MCF 10A (cell line): ENCODE measurements around the gene RBM12. TPM values are rescaled to one million over a fixed set of nuclear protein-coding genes. Genes with fewer than 3 reads are reported as not detected.

Source experiments
- BruUV-seq: library from RNA; stranded (reverse); fragments of 400-500 nt; replicated peaks from 2 replicates; lab custom pipeline; 2021; lab: Mats Ljungman, UMichigan
- CTCF ChIA-PET: fragments of 300-600 bp; sonication (Branson Sonifier 250); formaldehyde crosslinking; extraction: SDS; loops from one replicate; lab custom pipeline; 2021; ENCODE audit warnings: antibody characterized with exemption, inconsistent platforms; lab: Yijun Ruan, JAX
- POLR2A ChIA-PET: fragments of 300-600, 350-650 bp; sonication (Branson Sonifier 250); formaldehyde crosslinking; extraction: SDS; loops from one replicate; lab custom pipeline; 2020; ENCODE audit warnings: antibody characterized with exemption, inconsistent platforms; lab: Yijun Ruan, JAX
- DNase-seq: peaks from one replicate; pipeline ENCODE4 v3.0.0-alpha.2; 2018; ENCODE audit not compliant: unreplicated experiment
- H3K27ac Mint-ChIP-seq: one replicate; pipeline ENCODE4 v1.8.0; 2022; ENCODE audit warnings: mild to moderate bottlenecking, low read depth, mixed read lengths; ENCODE audit not compliant: unreplicated experiment
- H3K27me3 Mint-ChIP-seq: one replicate; pipeline ENCODE4 v1.8.0; 2022; ENCODE audit warnings: mixed read lengths; ENCODE audit not compliant: insufficient read depth, unreplicated experiment
- H3K36me3 Mint-ChIP-seq: one replicate; pipeline ENCODE4 v1.8.0; 2022; ENCODE audit warnings: mild to moderate bottlenecking, moderate library complexity, mixed read lengths; ENCODE audit not compliant: insufficient read depth, unreplicated experiment
- H3K4me1 Mint-ChIP-seq: one replicate; pipeline ENCODE4 v1.8.0; 2022; ENCODE audit warnings: mixed read lengths; ENCODE audit not compliant: insufficient read depth, unreplicated experiment
- H3K4me3 Mint-ChIP-seq: one replicate; pipeline ENCODE4 v1.8.0; 2022; ENCODE audit warnings: mild to moderate bottlenecking, moderate library complexity, mixed read lengths; ENCODE audit not compliant: unreplicated experiment
- H3K9me3 Mint-ChIP-seq: one replicate; pipeline ENCODE4 v1.8.0; 2022; ENCODE audit warnings: mixed read lengths; ENCODE audit not compliant: unreplicated experiment
- CTCF ChIP-seq: fragments of 200-600 bp; IDR thresholded peaks from one replicate; pipeline ENCODE4 v1.8.0; 2022; ENCODE audit warnings: antibody characterized with exemption, mild to moderate bottlenecking; ENCODE audit not compliant: unreplicated experiment
- intact Hi-C: fragments of 100-400 bp; cut with micrococcal nuclease; formaldehyde crosslinking; loops from 2 replicates; pipeline ENCODE4 v1.14.1; 2022
- total RNA-seq: library from RNA; stranded (reverse); gene quantifications from 2 replicates; pipeline ENCODE4 v1.2.3, GENCODE V29; 2022

RBM12 gene
- total RNA-seq, 1 experiment from 2014 or later: 60.1 TPM

GRCh38 chr20:35603695-35604448 is 60.8 kb downstream of the RBM12 start:
- TF ChIP-seq CTCF: no peak
- H3K4me3 Mint-ChIP-seq: no peak overlapping the region
- H3K9me3 Mint-ChIP-seq: no peaks in the 10 kb centered on the region
- no peak overlapping the region for H3K27ac Mint-ChIP-seq
- intact Hi-C loops: no loop called here
- POLR2A ChIA-PET: interaction anchor here (0.7 to 1.7 kb wide), 2 partner anchors 12 to 1551 kb away, joined by 3 to 8 read pairs; partner anchors contain the start of gene SPAG4
- H3K27me3 Mint-ChIP-seq: peaks cover 18% of the 10 kb centered on the region
- CTCF ChIA-PET: interaction anchor here (0.6 to 1.7 kb wide), 7 partner anchors 9 to 483 kb away, joined by 3 to 7 read pairs (median 4); partner anchors contain the start of gene SPAG4
- H3K4me1 Mint-ChIP-seq: no peaks in the 10 kb centered on the region
- H3K36me3 Mint-ChIP-seq: peaks cover 6% of the 10 kb centered on the region
- no peak for DNase-seq
- no TSS peak for BruUV-seq

GRCh38 chr20:35602851-35603495 is 61.7 kb downstream of the RBM12 start:
- H3K4me3 Mint-ChIP-seq: peak overlapping the region; percentile 6
- no peak for DNase-seq

GRCh38 chr20:35601990-35602389 is 62.7 kb downstream of the RBM12 start:
- H3K4me3 Mint-ChIP-seq: peak overlapping the region; percentile 52
- H3K36me3 Mint-ChIP-seq: peaks cover 6% of the 10 kb centered on the region
- no peaks in the 10 kb centered on the region for H3K9me3 Mint-ChIP-seq
- no peak for DNase-seq
- peaks cover 19% of the 10 kb centered on the region for H3K27me3 Mint-ChIP-seq
- ChIA-PET CTCF (interaction anchor here (0.5 to 1.3 kb wide), 2 partner anchors 17 to 18 kb away, joined by 3 to 5 read pairs; no protein-coding TSS in a partner anchor), POLR2A (no interaction called here)
- intact Hi-C loops: no loop called here
- H3K27ac Mint-ChIP-seq: no peak overlapping the region
- H3K4me1 Mint-ChIP-seq: no peaks in the 10 kb centered on the region
- TF ChIP-seq CTCF: no peak
- no TSS peak for BruUV-seq

More at GRCh38 chr20:35602851-35603495, 61.7 kb downstream of the RBM12 start:
- intact Hi-C loops: no loop called here
- BruUV-seq: no TSS peak
- no peak for TF ChIP-seq CTCF
- ChIA-PET POLR2A (interaction anchor here (0.7 kb wide), 1 partner anchor 1552 kb away, joined by 3 read pairs; no protein-coding TSS in a partner anchor), CTCF (interaction anchor here (0.8 to 1.3 kb wide), 3 partner anchors 13 to 89 kb away, joined by 3 to 5 read pairs (median 4); partner anchors contain the start of gene SPAG4)
- Mint-ChIP-seq H3K36me3 (peaks cover 6% of the 10 kb centered on the region), H3K27me3 (peaks cover 19% of the 10 kb centered on the region), H3K27ac (no peak overlapping the region), H3K4me1 (no peaks in the 10 kb centered on the region), H3K9me3 (no peaks in the 10 kb centered on the region)
